NT2/D1 (cell line): ENCODE data around the gene JDP2.

Experiments
- YY1 ChIP-seq: IDR thresholded peaks from 2 replicates; pipeline ENCODE4 v1.6.1; 2011; ENCODE audit not compliant: insufficient read length, insufficient read depth
- ZNF274 ChIP-seq: IDR thresholded peaks from 2 replicates; pipeline ENCODE4 v1.6.1; 2011; ENCODE audit warnings: mild to moderate bottlenecking, low read depth, low read length

GRCh38 chr14:75495882-75496281 lies 68.1 kb downstream of the JDP2 start:
- TF ChIP-seq ZNF274: no peak
- TF ChIP-seq YY1: no peak
